H9 (cell line): ENCODE results near the gene FAHD2A. TPM values are rescaled to one million over a fixed set of nuclear protein-coding genes. Genes with fewer than 3 reads are reported as not detected.
A peak's percentile ranks its signal among the peaks of the same experiment; 100 is the strongest.
"Not testable (repeated sequence)": the region's sequence is repeated elsewhere in the genome, so short reads cannot be mapped to it uniquely, and the experiment has no call there.

Experiments used
- DNase-seq: peaks from one replicate; pipeline ENCODE4 v3.0.0-alpha.2; 2017
- H2AFZ ChIP-seq: one replicate; pipeline ENCODE4 v1.6.1; 2013; ENCODE audit warnings: mild to moderate bottlenecking, low read length, control low read depth, moderate library complexity
- H2AK5ac ChIP-seq: 2 replicates; pipeline ENCODE4 v1.6.1; 2013; ENCODE audit warnings: low read length, control low read depth, mixed read lengths; ENCODE audit not compliant: insufficient read length
- H2BK120ac ChIP-seq: one replicate; pipeline ENCODE4 v1.6.1; 2013; ENCODE audit warnings: low read depth, mild to moderate bottlenecking, low read length, control low read depth, inconsistent platforms; ENCODE audit not compliant: poor library complexity, severe bottlenecking
- H2BK12ac ChIP-seq: 2 replicates; pipeline ENCODE4 v1.6.1; 2013; ENCODE audit warnings: low read length, control low read depth, mixed read lengths, low read depth; ENCODE audit not compliant: insufficient read length
- H2BK15ac ChIP-seq: 2 replicates; pipeline ENCODE4 v1.6.1; 2013; ENCODE audit warnings: low read depth, low read length, control low read depth
- H2BK20ac ChIP-seq: one replicate; pipeline ENCODE4 v1.6.1; 2013; ENCODE audit warnings: low read depth, mild to moderate bottlenecking, low read length, control low read depth, inconsistent platforms; ENCODE audit not compliant: poor library complexity, severe bottlenecking
- H2BK5ac ChIP-seq: 2 replicates; pipeline ENCODE4 v1.6.1; 2013; ENCODE audit warnings: low read length, control low read depth, mixed read lengths; ENCODE audit not compliant: insufficient read length
- H3K14ac ChIP-seq: 2 replicates; pipeline ENCODE4 v1.6.1; 2013; ENCODE audit warnings: low read length, control low read depth; ENCODE audit not compliant: insufficient read depth
- H3K18ac ChIP-seq: 2 replicates; pipeline ENCODE4 v1.6.1; 2013; ENCODE audit warnings: low read depth, mild to moderate bottlenecking, mixed read lengths, low read length, control low read depth; ENCODE audit not compliant: insufficient read length
- H3K23ac ChIP-seq: 2 replicates; pipeline ENCODE4 v1.6.1; 2013; ENCODE audit warnings: low read length, control low read depth, mixed read lengths, low read depth; ENCODE audit not compliant: insufficient read length
- H3K23me2 ChIP-seq: 2 replicates; pipeline ENCODE4 v1.6.1; 2013; ENCODE audit warnings: low read depth, mild to moderate bottlenecking, mixed read lengths, low read length, control low read depth; ENCODE audit not compliant: insufficient read length, poor library complexity, severe bottlenecking
- H3K27ac ChIP-seq: 2 replicates; pipeline ENCODE4 v1.5.1; 2013; ENCODE audit warnings: low read length, control low read depth, mixed read lengths, low read depth; ENCODE audit not compliant: insufficient read length
- H3K27me3 ChIP-seq: 2 replicates; pipeline ENCODE4 v1.6.1; 2013; ENCODE audit warnings: low read length, control low read depth, inconsistent platforms; ENCODE audit not compliant: insufficient read depth
- H3K4ac ChIP-seq: 2 replicates; pipeline ENCODE4 v1.6.1; 2013; ENCODE audit warnings: low read depth, mild to moderate bottlenecking, control low read depth, inconsistent platforms, low read length, moderate library complexity
- H3K4me1 ChIP-seq: 2 replicates; pipeline ENCODE4 v1.6.1; 2013; ENCODE audit warnings: low read length, control low read depth, inconsistent platforms; ENCODE audit not compliant: insufficient read depth
- H3K4me2 ChIP-seq: 2 replicates; pipeline ENCODE4 v1.6.1; 2013; ENCODE audit warnings: low read length, control low read depth, mixed read lengths; ENCODE audit not compliant: insufficient read length, insufficient read depth
- H3K56ac ChIP-seq: 2 replicates; pipeline ENCODE4 v1.6.1; 2013; ENCODE audit warnings: low read depth, mild to moderate bottlenecking, mixed read lengths, low read length, control low read depth; ENCODE audit not compliant: insufficient read length
- H3K79me1 ChIP-seq: 2 replicates; pipeline ENCODE4 v1.6.1; 2013; ENCODE audit warnings: low read depth, mild to moderate bottlenecking, moderate library complexity, low read length, control low read depth, inconsistent platforms; ENCODE audit not compliant: insufficient read depth, poor library complexity, severe bottlenecking
- H3K79me2 ChIP-seq: 2 replicates; pipeline ENCODE4 v1.6.1; 2013; ENCODE audit warnings: low read length, control low read depth, inconsistent platforms; ENCODE audit not compliant: insufficient read depth
- H3K9ac ChIP-seq: 2 replicates; pipeline ENCODE4 v1.6.1; 2013; ENCODE audit warnings: low read length, control low read depth, mixed read lengths; ENCODE audit not compliant: insufficient read length; ENCODE audit errors: extremely low read depth
- H3K9me3 ChIP-seq: one replicate; pipeline ENCODE4 v1.6.1; 2013; ENCODE audit warnings: low read depth, low read length, inconsistent platforms; ENCODE audit not compliant: control insufficient read depth
- H3T11ph ChIP-seq: one replicate; pipeline ENCODE4 v1.6.1; 2013; ENCODE audit warnings: mild to moderate bottlenecking, low read length, control low read depth, inconsistent platforms
- H4K20me1 ChIP-seq: one replicate; pipeline ENCODE4 v1.6.1; 2013; ENCODE audit not compliant: control insufficient read depth, insufficient read length, insufficient read depth
- H4K5ac ChIP-seq: 2 replicates; pipeline ENCODE4 v1.6.1; 2013; ENCODE audit warnings: low read depth, mild to moderate bottlenecking, mixed read lengths, low read length, control low read depth; ENCODE audit not compliant: insufficient read length
- H4K8ac ChIP-seq: replicated peaks from 2 replicates; pipeline ENCODE4 v1.6.1; 2013; ENCODE audit warnings: low read length, control low read depth, mixed read lengths, low read depth; ENCODE audit not compliant: insufficient read length
- H4K91ac ChIP-seq: 2 replicates; pipeline ENCODE4 v1.6.1; 2013; ENCODE audit warnings: low read depth, mild to moderate bottlenecking, moderate library complexity, mixed read lengths, low read length, control low read depth; ENCODE audit not compliant: insufficient read length
- H3K27ac Mint-ChIP-seq, 3 experiments: 2 replicates in 2 of 3; 3 replicates in 1 of 3; pipeline ENCODE4 v1.8.0; 2020 to 2021; ENCODE audit warnings: mixed read lengths in 3 of 3, mild to moderate bottlenecking in 1 of 3, moderate library complexity in 1 of 3
- H3K27me3 Mint-ChIP-seq: 2 replicates; pipeline ENCODE4 v1.8.0; 2021; ENCODE audit warnings: low read depth, mild to moderate bottlenecking, moderate library complexity, mixed read lengths
- H3K36me3 Mint-ChIP-seq, 3 experiments: 2 replicates in 2 of 3; 3 replicates in 1 of 3; pipeline ENCODE4 v1.8.0; 2020 to 2021; ENCODE audit warnings: low read depth in 3 of 3, mixed read lengths in 3 of 3; ENCODE audit not compliant: insufficient read depth in 1 of 3
- H3K4me1 Mint-ChIP-seq, 2 experiments: 2 replicates each; pipeline ENCODE4 v1.8.0; 2020; ENCODE audit warnings: mixed read lengths in 2 of 2
- H3K4me3 Mint-ChIP-seq, 2 experiments: 2 replicates in 1 of 2; 3 replicates in 1 of 2; pipeline ENCODE4 v1.8.0; 2020 to 2021; ENCODE audit warnings: mild to moderate bottlenecking in 2 of 2, mixed read lengths in 2 of 2, moderate library complexity in 1 of 2
- H3K9me3 Mint-ChIP-seq, 2 experiments: 2 replicates in 1 of 2; 3 replicates in 1 of 2; pipeline ENCODE4 v1.8.0; 2020; ENCODE audit warnings: mild to moderate bottlenecking in 2 of 2, mixed read lengths in 2 of 2, moderate library complexity in 1 of 2
- WGBS: extraction: QIAGEN DNeasy Blood & Tissue Kit; methylation state at CpG from one replicate; pipeline ENCODE4 v1.1.7; 2013; ENCODE audit warnings: missing lambda C conversion rate, low lambda C conversion rate, mixed read lengths; ENCODE audit not compliant: insufficient read length; ENCODE audit errors: extremely low coverage; 5-methylcytosine and 5-hydroxymethylcytosine counted together
- total RNA-seq: library from RNA; stranded (reverse); gene quantifications from 2 replicates; pipeline ENCODE4 v1.2.1, GENCODE V29; 2021
- TF ChIP-seq, protein P1 (sequence below): fragments of 200-600 bp; sonication (generic); conservative IDR thresholded peaks from 3 replicates; pipeline ENCODE4 v1.8.0; 2021; ENCODE audit warnings: antibody characterized with exemption, mild to moderate bottlenecking

Gene FAHD2A
- total RNA-seq, 1 experiment from 2014 or later, result 39.8 TPM

DNA sequence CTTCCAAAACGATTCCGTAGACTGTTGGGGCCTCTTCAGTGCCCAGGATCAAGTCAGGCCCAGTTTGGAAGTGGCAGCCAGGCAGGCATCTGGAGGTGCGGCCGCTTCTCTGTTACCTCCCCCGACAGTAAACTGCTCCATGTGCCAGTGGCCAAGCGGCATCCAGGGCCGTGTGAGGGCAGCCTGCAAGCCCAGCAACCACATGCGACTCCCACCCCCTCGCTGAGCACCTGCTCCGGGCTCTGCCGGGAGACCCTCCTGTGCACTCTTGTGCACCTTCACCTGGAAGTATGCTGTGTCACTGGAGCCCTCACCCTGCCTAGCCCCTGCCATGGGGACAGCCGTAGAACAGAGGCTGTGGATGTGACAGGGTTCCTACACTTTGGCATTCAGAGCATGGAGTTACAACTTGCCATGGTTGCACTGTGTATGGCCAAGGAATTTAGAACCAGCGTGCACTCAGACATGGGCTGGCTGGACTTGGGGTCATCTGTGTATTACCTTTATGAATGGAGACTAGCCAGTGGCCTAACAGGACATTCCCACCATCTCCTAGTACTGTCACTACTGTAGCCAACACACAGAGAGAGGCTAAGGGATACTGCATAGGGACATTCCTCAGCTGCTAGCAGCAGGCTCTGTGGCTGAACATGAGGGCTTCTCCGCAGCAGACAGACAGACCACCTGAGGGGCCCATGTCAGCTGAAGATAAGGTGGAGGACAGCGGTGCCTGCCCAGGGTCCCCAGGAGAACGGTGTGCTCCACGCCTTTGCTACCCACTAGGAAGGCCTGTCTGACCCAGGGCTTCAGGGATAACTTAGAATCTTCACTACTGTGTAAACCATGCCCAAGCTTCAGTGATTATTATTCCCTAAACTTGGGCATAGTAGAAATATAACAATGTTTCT lies 25.0 kb upstream of the FAHD2A start:
- H3K79me1 ChIP-seq, result no peaks in the 10 kb centered on the region
- no CpG with 5 or more reads among the region's 17 CpGs for WGBS
- H3K79me2 ChIP-seq, result no peaks in the 10 kb centered on the region

DNA sequence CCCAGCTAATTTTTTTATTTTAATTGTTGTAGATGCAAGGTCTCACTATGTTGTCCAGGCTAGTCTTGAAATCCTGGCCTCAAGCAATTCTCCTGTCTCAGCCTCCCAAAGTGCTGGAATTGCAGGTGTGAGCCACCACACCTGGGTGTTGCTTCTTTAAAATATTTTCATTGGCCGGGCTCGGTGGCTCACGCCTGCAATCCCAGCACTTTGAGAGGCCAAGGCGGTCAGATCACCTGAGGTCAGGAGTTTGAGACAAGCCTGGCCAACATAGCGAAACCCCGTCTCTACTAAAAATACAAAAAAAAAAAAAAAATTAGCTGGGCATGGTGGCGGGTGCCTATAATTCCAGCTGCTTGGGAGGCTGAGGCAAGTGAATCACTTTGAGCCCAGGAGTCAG lies 24.2 kb upstream of the FAHD2A start:
- H3K79me1 ChIP-seq, H3K36me3 Mint-ChIP-seq, H2BK120ac ChIP-seq, H3K23ac ChIP-seq, H3K9ac ChIP-seq, H3K79me2 ChIP-seq, H3K23me2 ChIP-seq, H4K20me1 ChIP-seq, H3K14ac ChIP-seq, H3K4ac ChIP-seq, H2AK5ac ChIP-seq, H4K5ac ChIP-seq, H4K8ac ChIP-seq, H4K91ac ChIP-seq, H3K18ac ChIP-seq, H2BK20ac ChIP-seq, H3K27me3 ChIP-seq, H3T11ph ChIP-seq, DNase-seq, H2AFZ ChIP-seq, H3K4me2 ChIP-seq, H2BK15ac ChIP-seq, H3K4me1 ChIP-seq, H3K9me3 ChIP-seq, H3K27ac Mint-ChIP-seq, H3K9me3 Mint-ChIP-seq, H3K56ac ChIP-seq, H3K27ac ChIP-seq, H3K4me3 Mint-ChIP-seq, H2BK12ac ChIP-seq, H2BK5ac ChIP-seq: not testable (repeated sequence)
- no CpG with 5 or more reads among the region's 7 CpGs for WGBS
- H3K4me1 Mint-ChIP-seq, result peaks cover 13 to 23% of the 10 kb centered on the region in 2 experiments
- H3K27me3 Mint-ChIP-seq, result peaks cover 15% of the 10 kb centered on the region

More for the DNA sequence above, 25.0 kb upstream of the FAHD2A start:
- no peak overlapping the region for H2BK15ac ChIP-seq
- no peak overlapping the region for H3K4me3 Mint-ChIP-seq
- no peak overlapping the region for H3K18ac ChIP-seq
- no peak overlapping the region for H2BK5ac ChIP-seq
- no peak overlapping the region for H3T11ph ChIP-seq
- no peak overlapping the region for H3K56ac ChIP-seq
- peaks cover 13 to 23% of the 10 kb centered on the region in 2 experiments for H3K4me1 Mint-ChIP-seq
- H3K9me3 Mint-ChIP-seq, result no peaks in the 10 kb centered on the region
- peak; percentile 23 for DNase-seq
- TF ChIP-seq, protein P1, sequence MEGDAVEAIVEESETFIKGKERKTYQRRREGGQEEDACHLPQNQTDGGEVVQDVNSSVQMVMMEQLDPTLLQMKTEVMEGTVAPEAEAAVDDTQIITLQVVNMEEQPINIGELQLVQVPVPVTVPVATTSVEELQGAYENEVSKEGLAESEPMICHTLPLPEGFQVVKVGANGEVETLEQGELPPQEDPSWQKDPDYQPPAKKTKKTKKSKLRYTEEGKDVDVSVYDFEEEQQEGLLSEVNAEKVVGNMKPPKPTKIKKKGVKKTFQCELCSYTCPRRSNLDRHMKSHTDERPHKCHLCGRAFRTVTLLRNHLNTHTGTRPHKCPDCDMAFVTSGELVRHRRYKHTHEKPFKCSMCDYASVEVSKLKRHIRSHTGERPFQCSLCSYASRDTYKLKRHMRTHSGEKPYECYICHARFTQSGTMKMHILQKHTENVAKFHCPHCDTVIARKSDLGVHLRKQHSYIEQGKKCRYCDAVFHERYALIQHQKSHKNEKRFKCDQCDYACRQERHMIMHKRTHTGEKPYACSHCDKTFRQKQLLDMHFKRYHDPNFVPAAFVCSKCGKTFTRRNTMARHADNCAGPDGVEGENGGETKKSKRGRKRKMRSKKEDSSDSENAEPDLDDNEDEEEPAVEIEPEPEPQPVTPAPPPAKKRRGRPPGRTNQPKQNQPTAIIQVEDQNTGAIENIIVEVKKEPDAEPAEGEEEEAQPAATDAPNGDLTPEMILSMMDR, result no peak
- no peak overlapping the region for H3K27ac ChIP-seq
- H3K4ac ChIP-seq, result no peak overlapping the region
- H3K14ac ChIP-seq, result no peak overlapping the region
- no peaks in the 10 kb centered on the region for H3K23me2 ChIP-seq
- H3K9ac ChIP-seq, result no peak overlapping the region
- H2AK5ac ChIP-seq, result no peak overlapping the region
- H3K9me3 ChIP-seq, result no peaks in the 10 kb centered on the region
- no peak overlapping the region for H3K23ac ChIP-seq
- no peaks in the 10 kb centered on the region for H3K4me1 ChIP-seq
- no peak overlapping the region; a peak in 1 of 7 replicates for H3K27ac Mint-ChIP-seq
- no peak overlapping the region for H4K91ac ChIP-seq
- peaks cover 15% of the 10 kb centered on the region for H3K27me3 Mint-ChIP-seq
- H3K36me3 Mint-ChIP-seq, result no peaks in the 10 kb centered on the region
- no peak overlapping the region for H2AFZ ChIP-seq
- H3K4me2 ChIP-seq, result no peak overlapping the region
- no peak overlapping the region for H2BK120ac ChIP-seq
- no peaks in the 10 kb centered on the region for H4K20me1 ChIP-seq
- H3K27me3 ChIP-seq, result no peaks in the 10 kb centered on the region
- no peak overlapping the region for H4K8ac ChIP-seq
- H2BK12ac ChIP-seq, result no peak overlapping the region
- no peak overlapping the region for H4K5ac ChIP-seq
- H2BK20ac ChIP-seq, result no peak overlapping the region
